Measurements from ENCODE around the gene ABLIM3.
"Not testable (repeated sequence)": the region's sequence is repeated elsewhere in the genome, so short reads cannot be mapped to it uniquely, and the experiment has no call there.

The ABLIM3 gene

DNA sequence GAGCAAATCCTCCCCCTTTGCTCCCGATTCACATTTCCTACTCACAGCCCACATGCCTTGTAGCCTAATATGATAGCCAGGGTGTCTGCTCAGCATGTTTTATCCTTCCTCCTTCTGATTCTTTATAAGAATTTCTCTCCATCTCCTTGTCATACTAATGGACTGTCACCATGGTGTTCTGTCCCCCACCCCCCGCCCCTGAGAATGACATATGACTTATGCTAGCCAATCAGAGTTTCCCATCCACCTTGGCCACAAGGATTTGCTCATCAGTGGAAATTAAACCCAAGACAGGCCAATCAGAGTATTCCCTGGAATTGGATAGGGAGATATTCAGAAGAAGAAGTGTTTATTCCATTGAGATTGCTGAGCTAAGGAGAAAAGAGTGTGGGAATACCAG lies 16.0 kb downstream of the ABLIM3 start:
- no peak for DNase-seq

DNA sequence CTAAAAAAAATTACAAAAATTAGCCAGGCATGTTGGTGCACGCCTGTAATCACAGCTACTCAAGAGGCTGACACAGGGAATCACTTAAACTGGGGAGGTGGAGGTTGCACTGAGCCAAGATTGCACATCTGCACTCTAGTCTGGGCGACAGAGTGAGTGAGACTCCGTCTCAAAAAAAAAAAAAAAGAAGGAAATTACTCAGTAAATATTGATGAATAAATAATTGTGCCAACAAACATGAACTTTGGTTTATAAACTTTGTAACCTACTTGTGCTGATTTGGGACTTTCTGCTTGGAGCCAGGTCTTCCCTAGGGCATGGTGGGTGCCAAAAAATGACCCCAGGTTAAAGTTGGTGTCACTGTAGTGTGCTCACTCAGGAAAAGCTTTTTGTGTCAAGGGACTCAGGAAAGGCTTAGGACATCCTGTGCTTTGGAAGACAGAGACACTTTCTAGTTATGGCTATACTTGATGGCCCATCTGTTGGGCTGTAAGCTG lies 19.0 kb downstream of the ABLIM3 start:
- DNase-seq = no peak

DNA sequence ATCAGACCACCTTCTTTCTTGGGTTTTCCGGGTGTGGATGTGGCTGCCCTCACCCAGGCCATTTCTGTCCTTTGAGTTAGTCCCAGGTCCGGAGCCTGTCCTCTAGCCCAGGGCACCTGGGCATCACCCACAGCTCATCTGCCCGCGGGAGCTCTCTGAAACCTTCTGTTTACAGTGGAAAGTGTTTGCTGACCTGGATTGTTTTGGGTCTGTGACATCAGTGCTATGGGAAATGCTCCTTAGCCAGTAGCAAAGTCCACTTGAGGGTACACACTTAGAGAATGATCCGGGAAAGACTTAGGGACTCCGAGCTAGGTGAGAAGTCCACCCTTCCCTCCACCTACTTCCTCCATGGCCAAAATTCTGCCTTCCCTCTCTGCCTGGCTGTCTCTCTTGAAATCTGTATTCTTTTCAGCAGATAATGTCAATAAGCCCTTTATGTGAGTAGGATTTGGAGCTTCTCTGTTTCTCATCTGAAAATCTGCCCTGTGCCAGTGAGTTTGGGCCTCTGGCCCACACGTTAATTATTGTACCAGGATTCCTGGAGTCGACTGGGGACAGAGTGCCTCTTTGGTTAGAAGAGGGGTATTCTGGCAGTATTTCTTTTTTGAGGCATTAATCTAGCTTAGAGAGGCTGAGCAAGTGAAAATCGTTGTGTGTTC lies 19.9 kb downstream of the ABLIM3 start:
- no peak for DNase-seq

DNA sequence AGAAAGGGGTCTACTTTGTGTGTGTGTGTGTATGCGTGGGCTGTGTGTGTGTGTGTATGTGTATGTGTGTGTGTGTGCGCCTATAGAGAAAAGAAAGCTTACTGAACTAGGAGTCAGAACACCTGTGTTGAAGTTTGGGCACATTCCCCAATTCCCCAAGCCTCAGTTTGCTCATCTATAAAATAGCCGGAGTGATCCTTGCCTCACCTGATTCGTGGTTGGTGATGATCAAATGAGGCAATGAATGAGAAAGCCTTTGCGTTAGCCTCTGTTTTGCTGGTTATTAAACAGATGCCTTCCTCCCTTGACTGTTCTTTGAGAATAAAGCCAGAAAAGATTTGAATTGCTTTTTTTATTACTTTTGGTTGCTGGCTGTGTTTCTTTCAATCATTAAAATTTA lies 20.6 kb downstream of the ABLIM3 start:
- no peak for DNase-seq

DNA sequence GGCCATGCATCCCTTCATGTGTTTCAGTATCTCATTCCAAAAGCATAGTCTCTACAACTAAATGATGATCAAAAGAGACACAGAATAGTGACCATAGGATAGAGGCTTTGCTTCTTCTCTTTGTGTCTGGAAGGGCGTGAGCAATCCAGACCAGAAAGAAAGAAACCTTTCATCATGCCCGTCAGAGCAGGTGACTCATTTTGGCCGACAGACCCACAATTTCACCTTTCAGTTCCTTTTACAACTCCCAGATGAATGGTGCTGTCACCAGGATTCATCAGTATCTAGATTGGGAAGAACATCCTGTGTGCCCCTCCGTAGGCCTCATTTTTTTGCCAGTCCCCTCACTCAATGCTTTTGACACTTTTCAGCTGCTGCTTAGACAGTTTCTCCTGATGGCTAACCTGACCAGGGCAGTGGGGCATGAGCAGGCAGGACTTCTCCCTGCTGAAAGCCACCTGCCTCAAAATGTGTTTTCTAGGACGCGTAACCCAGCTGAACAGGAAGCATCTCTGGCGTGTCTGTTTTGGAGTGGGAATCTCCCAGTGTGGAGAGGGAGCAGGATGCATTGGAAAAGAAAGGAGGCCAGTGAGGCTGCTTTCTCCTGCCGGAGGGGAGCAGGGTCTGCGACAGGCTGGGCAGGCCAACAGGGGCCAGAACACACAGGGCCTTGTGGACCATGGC lies 21.2 kb downstream of the ABLIM3 start:
- no peak for DNase-seq

DNA sequence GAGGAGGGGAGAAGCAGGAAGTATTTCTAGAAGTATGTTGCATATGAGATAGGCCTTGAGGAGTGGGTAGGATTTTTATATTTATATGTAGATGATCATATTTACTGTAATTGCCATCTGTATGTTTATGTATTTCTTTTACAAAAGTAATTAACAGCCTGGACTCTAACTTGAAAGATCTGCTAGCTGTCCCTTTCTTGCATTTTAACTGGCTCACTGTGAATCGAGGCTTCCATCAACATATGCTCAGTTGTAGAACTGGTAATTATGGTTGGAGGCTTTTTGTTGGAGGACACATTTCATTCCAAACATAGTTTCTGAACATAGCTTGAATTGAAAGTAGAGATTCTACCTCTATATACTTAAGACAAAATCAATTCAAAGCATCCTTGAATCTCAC lies 23.4 kb downstream of the ABLIM3 start:
- no peak for DNase-seq

DNA sequence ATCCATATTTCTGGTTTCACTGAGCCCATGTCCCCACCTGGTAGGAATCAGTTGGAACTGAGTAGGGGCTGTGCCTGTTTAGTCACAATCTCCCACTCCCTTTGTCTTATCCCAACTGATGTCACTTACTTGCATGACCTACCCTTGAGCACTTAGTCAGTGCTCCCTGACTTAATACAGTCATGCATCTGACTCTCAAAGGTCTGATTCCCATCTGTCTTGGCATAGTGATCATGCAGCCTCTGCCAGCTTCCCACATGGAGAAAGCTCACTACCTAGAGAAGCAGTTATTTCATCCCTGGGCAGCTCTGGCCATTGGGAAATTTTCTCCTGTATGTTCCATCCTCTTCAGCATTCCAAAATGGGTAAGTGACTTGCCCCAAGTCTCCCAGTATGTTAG lies 24.8 kb downstream of the ABLIM3 start:
- DNase-seq = no peak

DNA sequence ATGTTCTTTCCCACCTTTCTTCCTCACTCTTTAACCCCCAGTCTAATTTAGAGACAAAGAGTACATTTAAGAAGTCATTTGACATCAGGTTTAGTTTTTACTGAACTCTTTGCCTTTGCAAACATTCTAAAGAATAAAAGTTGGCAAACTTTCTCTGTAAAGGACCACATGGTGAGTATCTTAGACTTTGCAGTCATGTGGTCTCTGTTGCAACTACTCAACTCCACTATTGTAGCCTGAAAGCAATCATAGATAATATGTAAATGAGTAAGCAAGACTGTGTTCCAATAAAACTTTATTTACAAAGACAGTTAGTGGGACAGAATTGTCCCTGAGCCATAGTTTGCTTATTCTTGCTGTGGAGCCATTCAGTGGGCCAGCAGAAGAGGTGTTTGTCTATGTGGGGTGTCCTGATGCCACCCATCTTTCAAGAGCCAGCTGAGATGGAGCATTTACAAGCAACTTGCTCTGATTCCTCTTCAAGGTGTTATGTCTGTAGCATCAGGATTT lies 25.4 kb downstream of the ABLIM3 start:
- DNase-seq = no peak

DNA sequence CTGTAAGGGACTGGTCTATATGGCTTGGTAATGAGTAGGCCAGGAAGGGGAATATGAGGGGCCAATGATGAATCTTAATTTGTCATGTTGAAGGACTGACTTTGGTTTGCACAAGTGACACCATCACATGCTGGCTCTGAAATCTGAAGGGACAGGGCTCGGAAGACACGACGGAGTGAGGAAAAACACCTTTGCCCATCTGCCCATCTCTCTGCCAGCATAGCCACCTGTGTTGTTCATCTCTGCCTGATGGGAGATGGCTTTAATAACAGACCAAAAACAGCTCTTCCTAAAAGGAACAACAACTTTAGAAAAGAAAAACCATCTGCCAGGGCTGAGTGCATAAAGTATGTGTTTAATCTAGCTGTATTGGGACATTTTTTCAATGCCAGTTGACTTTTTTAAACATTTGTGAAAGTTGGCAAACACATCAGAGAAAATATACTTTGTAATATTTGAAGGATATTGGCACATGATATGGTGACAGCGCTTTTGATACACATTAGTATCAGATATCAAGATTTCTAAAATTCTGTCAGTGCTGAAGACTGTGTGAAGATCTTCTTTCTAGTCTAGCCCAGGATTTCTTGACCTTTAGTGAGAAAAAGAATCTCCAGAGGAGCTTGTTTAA lies 27.1 kb downstream of the ABLIM3 start:
- no peak for DNase-seq

DNA sequence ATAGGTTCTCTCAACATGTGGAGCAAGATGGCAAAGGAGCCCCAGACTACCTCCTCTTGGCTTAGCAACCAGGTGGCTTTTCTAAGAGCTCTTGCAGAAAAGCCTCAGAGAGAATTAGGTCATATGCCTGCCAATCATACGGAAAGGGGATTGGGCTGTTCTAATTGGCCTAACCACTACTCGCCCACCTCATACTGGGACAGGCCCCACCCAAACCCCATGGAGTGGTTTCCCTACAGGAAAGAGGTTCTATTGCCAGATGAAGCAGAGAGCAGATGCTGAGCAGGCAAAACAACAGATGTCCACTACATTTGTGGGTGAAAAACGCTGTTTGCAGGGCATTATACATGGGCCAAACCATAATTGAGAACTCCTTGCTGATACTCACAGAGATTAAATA lies 29.0 kb downstream of the ABLIM3 start:
- no peak for DNase-seq

DNA sequence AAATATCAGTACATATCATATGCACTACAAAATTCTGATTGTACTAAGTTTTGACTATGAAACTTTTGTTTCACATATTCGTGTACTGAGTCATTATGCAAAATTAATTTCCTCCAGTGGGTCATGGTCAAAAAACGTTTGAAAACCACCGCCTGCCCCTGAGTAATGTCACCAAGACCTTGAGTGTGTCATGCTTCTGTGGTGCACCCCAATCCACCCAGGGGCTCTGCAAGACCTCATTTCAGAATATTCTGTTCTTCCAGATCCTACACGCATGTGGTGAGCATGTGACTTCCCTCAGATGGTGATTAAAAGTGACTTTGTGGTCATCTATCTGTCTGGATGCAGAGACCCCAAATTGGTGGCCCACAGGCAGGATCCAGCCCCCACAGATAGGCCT lies 31.0 kb downstream of the ABLIM3 start:
- no peak for DNase-seq

DNA sequence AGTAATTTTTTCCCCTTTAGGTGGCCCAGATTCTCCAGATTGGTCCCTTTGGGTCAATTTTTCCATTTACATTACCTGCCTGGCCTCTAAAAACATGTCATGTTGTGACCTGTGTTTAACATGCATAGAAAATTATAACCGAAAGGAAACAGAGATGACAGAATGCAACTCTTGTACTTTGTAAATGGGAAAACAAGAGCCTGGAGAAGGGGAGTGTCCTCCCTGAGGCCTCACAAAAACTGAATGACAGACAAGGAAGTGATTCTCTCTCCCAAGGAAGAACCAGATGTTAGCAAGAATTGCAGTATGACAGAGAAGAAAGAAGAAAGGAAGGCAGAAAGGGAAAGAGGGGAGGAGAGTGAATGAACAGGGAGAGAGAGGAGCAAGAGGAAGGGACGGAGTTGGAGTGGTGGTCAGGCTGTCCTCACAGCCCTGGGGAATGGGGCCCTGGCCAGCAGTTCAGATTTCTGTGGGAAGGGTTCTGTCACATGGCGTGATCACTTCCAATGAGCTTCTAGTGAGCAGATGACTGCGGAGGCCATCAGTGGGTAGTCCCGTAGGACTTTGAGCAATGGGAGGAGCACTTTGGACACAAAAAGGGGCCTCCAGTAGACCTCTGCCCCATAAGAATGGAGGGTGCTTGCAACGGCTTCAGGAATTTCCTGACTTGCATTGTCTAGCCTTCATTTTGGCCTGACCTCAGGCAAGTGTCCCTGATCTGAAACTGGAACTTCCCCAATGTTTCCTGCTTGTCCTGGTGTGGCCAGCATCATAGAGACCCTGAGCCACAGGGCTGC lies 31.6 kb downstream of the ABLIM3 start:
- DNase-seq = no peak

DNA sequence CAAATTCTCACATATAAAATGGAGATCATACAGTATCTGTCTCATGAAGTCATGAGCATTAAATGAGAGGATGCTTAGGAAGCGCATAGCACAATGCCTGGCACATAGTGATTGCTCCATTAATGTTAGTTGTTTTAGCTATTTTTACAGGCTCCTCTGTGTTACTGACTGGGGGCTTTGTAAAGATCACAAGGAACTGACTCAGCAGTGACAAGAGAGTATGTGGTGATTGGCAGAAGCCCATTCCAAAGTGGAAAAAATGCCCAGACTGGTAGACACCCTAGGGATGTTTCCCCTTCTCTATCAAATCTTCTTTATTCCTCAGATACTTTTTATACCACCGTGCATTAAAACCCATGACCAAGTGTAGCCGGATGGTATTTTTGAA lies 33.5 kb downstream of the ABLIM3 start:
- DNase-seq = no peak

DNA sequence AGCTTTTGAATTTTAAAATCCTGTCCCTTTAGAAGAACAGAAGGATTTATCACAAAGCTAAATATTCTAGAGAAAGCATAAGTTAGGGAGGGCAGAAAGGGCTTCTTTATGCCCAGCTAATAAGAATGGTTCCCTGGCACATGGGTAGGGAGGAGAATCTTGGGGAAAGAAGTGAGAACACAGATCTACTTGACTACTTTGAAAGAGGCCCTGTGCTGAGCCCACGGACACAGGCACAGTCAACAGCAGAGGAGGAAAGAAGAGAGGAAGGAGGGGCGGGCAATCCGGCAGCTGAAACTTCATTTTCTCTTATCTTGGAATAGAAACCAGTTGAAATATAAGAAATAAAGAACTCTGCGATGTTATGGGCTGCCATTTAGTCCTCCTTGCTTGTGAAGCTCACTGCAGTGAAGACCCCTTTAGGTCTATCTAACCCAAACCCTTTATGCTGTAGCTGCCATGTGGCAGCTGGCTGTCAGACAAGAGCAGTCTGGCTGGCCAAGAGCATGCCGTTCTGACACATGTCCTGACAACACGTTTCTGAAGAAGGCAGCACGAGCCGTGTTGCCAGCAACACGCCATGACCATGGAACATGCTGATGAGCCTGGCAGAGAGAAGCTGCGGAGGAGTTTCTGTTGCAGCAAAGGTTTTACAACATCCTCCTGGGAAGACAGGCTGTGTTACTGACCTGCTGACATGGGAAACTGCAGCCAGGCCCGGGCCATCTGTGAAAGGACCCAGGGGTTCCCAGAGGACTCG lies 34.2 kb downstream of the ABLIM3 start:
- DNase-seq = no peak

DNA sequence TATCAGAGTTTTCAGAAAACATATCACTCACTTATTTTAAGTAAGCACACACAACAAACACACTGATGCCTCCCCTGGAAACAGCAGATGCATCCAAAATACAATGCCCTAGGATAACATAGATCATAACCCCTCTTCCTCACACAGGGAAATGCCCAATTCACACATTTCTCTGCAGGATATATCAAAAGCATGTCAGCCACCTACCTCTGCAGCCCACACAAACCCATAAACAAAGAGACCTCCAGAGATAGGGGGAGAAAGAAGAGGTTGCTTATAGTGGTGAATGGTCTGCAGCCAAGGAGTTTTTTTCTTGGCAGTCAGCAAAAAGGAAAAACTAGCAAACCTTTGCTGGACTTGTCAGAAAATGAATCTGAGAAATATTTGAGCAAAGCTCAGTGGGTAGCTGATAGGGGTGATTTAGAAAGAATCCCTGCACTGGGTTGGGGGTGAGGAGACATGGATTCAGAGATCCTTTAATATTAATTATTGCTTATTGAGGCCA lies 36.1 kb downstream of the ABLIM3 start:
- no peak for DNase-seq

DNA sequence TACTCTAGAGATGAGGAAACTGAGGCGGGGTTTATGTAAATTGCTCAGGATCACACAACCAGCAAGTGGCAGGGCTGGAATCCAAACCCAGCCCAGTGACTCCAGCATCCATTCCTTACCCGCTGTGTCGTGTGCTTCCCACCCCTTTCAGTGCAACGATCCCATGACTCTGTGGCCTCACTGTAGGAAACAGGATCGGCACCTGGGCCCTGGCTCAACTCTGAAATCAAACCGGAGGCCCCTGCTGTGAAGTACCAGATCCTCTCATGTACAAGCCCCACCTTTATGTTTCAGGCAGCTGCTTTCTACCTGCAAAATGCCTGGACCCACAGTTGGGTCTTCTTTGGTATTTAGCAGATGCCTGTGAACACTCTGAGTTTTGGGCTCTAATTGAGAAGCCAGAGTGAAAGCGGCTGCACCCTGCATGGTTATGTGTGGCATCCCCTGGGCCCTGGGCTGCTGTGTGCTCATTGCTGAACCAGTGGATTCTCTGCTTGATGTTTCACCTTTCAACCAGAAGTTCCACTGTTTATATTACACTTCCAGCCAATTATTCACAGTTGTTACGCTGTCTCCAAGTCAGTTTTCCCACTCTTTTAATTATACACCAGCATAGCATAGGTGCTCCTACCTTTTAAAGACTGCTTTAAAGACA lies 36.7 kb downstream of the ABLIM3 start:
- no peak for DNase-seq

DNA sequence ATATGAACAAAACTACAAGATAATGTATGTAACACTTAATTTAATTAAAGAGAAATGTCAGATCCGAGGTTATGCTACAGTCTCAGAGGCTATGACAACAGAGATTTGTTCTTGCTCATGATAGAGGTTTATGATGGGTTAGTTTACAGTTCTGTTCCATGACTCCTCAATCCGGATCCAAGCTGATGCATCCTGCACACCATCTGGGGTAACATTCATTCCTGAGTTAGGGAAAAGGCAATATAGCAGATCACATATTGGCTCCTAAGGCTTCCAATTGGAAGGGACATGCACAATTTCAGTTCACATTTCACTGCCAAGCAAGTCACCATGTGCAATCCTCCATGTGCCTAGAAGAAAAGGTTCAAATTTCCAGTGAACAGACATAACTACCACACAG lies 40.4 kb downstream of the ABLIM3 start:
- DNase-seq = no peak

DNA sequence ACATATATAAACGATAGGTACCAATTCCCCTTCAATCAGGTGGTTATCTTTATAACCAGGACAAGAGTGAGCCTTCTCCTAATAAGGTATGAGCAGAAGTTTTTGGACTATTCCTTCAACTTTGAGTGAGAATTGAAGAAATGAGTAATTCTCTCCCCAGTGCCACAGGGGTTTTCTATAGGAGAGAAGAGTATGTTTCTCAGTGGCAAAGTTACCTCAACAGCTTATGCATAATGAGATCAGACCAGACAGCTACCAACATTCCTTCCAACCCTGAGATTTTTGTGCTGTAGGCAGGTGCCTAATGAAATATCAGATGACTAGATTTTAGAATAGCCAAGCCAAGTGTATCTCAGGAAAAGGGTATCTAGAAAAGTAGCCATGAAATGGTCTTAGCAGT lies 40.9 kb downstream of the ABLIM3 start:
- DNase-seq = no peak

DNA sequence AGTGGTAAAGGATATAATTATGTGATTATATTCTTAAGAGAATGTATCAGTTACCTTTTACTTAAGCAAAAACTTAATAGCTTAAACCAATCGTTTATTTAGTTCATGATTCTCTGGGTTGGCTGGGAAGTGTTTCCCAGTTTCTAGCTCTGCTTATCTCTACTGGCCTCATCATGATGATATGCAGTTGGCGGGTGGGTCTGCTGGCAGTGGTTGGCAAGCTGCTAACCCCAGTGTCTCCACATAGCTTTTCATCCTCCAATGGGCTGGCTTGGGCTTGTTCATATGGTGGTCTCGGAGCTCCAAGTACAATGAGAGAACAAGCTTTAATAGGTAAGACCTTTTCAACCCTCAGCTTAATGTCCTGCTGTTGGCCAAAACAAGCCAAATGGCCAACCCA lies 43.8 kb downstream of the ABLIM3 start:
- no peak for DNase-seq

DNA sequence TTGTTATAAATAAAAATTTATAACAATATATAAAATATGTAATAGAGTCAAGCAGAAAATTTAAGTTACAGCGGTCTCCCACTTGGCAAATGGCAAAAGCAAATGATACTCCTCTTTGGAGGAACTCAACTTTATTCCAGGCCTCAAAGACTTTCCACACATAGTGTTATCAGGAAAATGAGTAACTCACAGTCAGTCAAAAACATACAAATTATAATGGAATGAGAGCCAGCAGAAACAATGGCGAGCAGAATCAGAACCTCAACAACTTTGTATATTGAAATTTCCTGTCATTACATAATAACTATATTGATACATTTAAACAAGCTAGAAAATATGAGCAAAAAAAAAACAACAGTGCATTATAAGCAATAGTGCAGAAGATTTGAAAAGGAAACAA lies 45.2 kb downstream of the ABLIM3 start:
- DNase-seq = no peak

DNA sequence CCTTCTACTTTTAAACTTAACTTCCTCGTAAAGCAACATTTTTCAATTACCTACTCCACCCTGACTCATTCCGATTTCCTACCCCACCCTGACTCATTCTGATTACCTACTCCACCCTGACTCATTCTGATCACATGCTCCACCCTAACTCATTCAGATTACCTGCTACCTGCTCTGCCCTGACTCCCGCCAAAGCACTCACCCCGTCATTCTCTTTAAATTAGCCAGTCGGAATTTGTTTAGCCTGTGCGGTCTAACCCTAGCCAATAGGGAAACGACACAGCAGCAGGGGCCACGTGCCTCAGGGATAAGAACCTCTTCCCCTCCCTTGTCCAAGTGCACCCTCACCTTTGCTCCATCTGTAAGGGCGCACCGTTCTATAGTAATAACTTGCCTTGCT lies 46.3 kb downstream of the ABLIM3 start:
- DNase-seq = not testable (repeated sequence)
